Neuronal stem cell (in vitro differentiated cells): ENCODE data around the gene C16orf87.
A peak's percentile ranks its signal among the peaks of the same experiment; 100 is the strongest.

ENCODE experiments used
- DNase-seq: peaks from one replicate; pipeline ENCODE4 v3.0.0-alpha.2; 2013; ENCODE audit warnings: low spot score
- H2AFZ ChIP-seq: one replicate; pipeline ENCODE4 v1.6.1; 2013; ENCODE audit warnings: mild to moderate bottlenecking, low read length, inconsistent platforms
- H2AK5ac ChIP-seq: 2 replicates; pipeline ENCODE4 v1.6.1; 2013; ENCODE audit warnings: low read depth, mild to moderate bottlenecking, inconsistent platforms, low read length, moderate library complexity, mixed read lengths
- H2BK120ac ChIP-seq: 2 replicates; pipeline ENCODE4 v1.6.1; 2013; ENCODE audit warnings: low read depth, mild to moderate bottlenecking, inconsistent platforms, low read length, moderate library complexity, mixed read lengths
- H2BK12ac ChIP-seq: one replicate; pipeline ENCODE4 v1.6.1; 2013; ENCODE audit warnings: low read length, inconsistent platforms
- H2BK15ac ChIP-seq: 2 replicates; pipeline ENCODE4 v1.6.1; 2013; ENCODE audit warnings: mild to moderate bottlenecking, low read length, inconsistent platforms, mixed read lengths
- H2BK5ac ChIP-seq: one replicate; pipeline ENCODE4 v1.6.1; 2013; ENCODE audit warnings: inconsistent platforms, mild to moderate bottlenecking, low read length, moderate library complexity
- H3K14ac ChIP-seq: one replicate; pipeline ENCODE4 v1.6.1; 2013; ENCODE audit warnings: low read length, inconsistent platforms
- H3K18ac ChIP-seq: 2 replicates; pipeline ENCODE4 v1.6.1; 2013; ENCODE audit warnings: low read length, inconsistent platforms
- H3K23ac ChIP-seq: 2 replicates; pipeline ENCODE4 v1.6.1; 2013; ENCODE audit warnings: low read depth, mild to moderate bottlenecking, mixed read lengths, low read length, inconsistent platforms; ENCODE audit not compliant: poor library complexity
- H3K27ac ChIP-seq: replicated peaks from 3 replicates; pipeline ENCODE4 v1.5.1; 2013; ENCODE audit warnings: low read length, inconsistent platforms
- H3K27me3 ChIP-seq, 3 experiments: 2 replicates each; pipeline ENCODE4 v1.6.1; 2013; ENCODE audit warnings: low read length in 3 of 3, mild to moderate bottlenecking in 2 of 3, inconsistent platforms in 1 of 3, low read depth in 1 of 3, mixed read lengths in 1 of 3, moderate library complexity in 1 of 3; ENCODE audit not compliant: control insufficient read depth in 3 of 3, insufficient read depth in 3 of 3
- H3K36me3 ChIP-seq, 2 donors: replicated peaks in 1 of 2; 2 replicates each; pipeline ENCODE4 v1.6.1; 2013; ENCODE audit warnings: low read length in 2 of 2; ENCODE audit not compliant: control insufficient read depth in 2 of 2, insufficient read depth in 2 of 2
- H3K4ac ChIP-seq: 2 replicates; pipeline ENCODE4 v1.6.1; 2013; ENCODE audit warnings: inconsistent platforms, mild to moderate bottlenecking, low read length, moderate library complexity
- H3K4me1 ChIP-seq, 2 donors: 1 replicate in 1 of 2; 2 replicates in 1 of 2; pipeline ENCODE4 v1.6.1; 2013; ENCODE audit warnings: low read length in 2 of 2, low read depth in 1 of 2; ENCODE audit not compliant: control insufficient read depth in 2 of 2, insufficient read depth in 1 of 2
- H3K4me2 ChIP-seq: one replicate; pipeline ENCODE4 v1.6.1; 2013; ENCODE audit warnings: mild to moderate bottlenecking, low read length, inconsistent platforms; ENCODE audit not compliant: insufficient read depth, poor library complexity, severe bottlenecking
- H3K4me3 ChIP-seq, 2 donors: 2 replicates each; pipeline ENCODE4 v1.5.1; 2013; ENCODE audit warnings: low read length in 2 of 2, mild to moderate bottlenecking in 2 of 2, inconsistent platforms in 1 of 2, moderate library complexity in 1 of 2
- H3K79me1 ChIP-seq: one replicate; pipeline ENCODE4 v1.6.1; 2013; ENCODE audit warnings: low read depth, mild to moderate bottlenecking, inconsistent platforms, low read length, moderate library complexity
- H3K9ac ChIP-seq: one replicate; pipeline ENCODE4 v1.6.1; 2013; ENCODE audit warnings: mild to moderate bottlenecking, low read depth, low read length, inconsistent platforms; ENCODE audit not compliant: poor library complexity
- H3K9me3 ChIP-seq, 2 donors: replicated peaks in 1 of 2; 2 replicates each; pipeline versions ENCODE3 to v1.6.1; 2013; ENCODE audit warnings: low read length in 2 of 2, mild to moderate bottlenecking in 2 of 2, inconsistent platforms in 1 of 2, low read depth in 1 of 2, mixed read lengths in 1 of 2, moderate library complexity in 1 of 2; ENCODE audit not compliant: control insufficient read depth in 2 of 2, insufficient read depth in 1 of 2
- H4K8ac ChIP-seq: one replicate; pipeline ENCODE4 v1.6.1; 2013; ENCODE audit warnings: low read depth, mild to moderate bottlenecking, inconsistent platforms, low read length, moderate library complexity
- H4K91ac ChIP-seq: one replicate; pipeline ENCODE4 v1.6.1; 2013; ENCODE audit warnings: low read length, low read depth, mild to moderate bottlenecking, inconsistent platforms; ENCODE audit not compliant: poor library complexity
- WGBS, 2 donors: extraction: QIAGEN DNeasy Blood & Tissue Kit; methylation state at CpG; one replicate each; pipeline ENCODE4 v1.1.7; 2013; ENCODE audit warnings: missing lambda C conversion rate in 2 of 2, mixed read lengths in 1 of 2; ENCODE audit not compliant: insufficient read length in 2 of 2, insufficient replicate concordance in 1 of 2; ENCODE audit errors: extremely low coverage in 2 of 2; 5-methylcytosine and 5-hydroxymethylcytosine counted together

C16orf87 gene

DNA sequence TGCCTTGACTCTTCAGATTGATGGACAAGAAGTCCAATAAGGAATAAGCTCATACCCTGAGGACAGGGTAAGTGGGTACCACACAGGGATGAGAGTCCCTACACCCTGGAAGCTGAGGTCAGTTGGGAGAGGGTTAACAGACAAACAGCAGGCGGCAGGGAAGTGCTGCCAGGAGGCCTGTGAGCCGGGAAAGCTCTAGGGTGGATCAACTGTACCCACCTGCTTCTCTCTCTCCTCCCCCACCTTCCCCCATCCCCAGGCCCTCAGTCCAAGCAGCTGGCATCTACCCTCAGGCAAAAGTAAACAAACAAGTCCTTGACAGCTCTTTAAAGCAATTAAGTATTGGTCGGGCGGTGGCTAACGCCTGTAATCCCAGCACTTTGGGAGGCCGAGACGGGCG is 62.2 kb downstream of the C16orf87 start:
- Histone ChIP-seq H3K4me2 (no peak overlapping the region), H3K23ac (no peak overlapping the region), H4K8ac (no peak overlapping the region), H2AK5ac (no peak overlapping the region), H3K4ac (no peak overlapping the region), H3K14ac (no peak overlapping the region), H3K9ac (no peak overlapping the region), H2BK120ac (no peak overlapping the region), H3K27me3 (no peaks in the 10 kb centered on the region), H2BK12ac (no peak overlapping the region), H3K4me3 (no peak overlapping the region), H3K9me3 (no peaks in the 10 kb centered on the region), H2BK5ac (no peak overlapping the region), H4K91ac (no peak overlapping the region), H2AFZ (no peak overlapping the region), H3K18ac (no peak overlapping the region), H3K27ac (no peak overlapping the region), H2BK15ac (no peak overlapping the region), H3K79me1 (no peaks in the 10 kb centered on the region), H3K4me1 (no peaks in the 10 kb centered on the region), H3K36me3 (no peaks in the 10 kb centered on the region)
- WGBS, 2 donors = no CpG with 5 or more reads among the region's 8 CpGs
- no peak for DNase-seq

DNA sequence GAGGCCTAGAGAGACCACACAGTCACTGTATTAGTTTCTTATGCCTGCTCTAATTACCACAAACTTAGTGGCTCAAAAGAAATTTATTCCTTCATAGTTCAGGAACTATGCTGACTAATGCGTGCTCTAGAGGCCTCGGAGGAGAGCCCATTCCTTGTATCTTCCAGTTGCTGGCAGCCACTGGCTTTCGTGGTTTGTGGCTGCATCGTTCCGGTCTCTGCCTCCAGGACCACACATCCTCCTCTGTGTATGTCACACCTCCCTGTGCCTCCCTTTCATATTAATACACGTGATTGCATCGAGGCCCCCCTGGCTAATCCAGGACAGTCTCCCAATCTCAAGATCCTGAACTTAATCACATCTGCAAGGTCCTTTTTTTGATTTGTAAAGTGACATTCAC is 65.9 kb downstream of the C16orf87 start:
- no peak overlapping the region for H3K23ac ChIP-seq
- DNase-seq = no peak

DNA sequence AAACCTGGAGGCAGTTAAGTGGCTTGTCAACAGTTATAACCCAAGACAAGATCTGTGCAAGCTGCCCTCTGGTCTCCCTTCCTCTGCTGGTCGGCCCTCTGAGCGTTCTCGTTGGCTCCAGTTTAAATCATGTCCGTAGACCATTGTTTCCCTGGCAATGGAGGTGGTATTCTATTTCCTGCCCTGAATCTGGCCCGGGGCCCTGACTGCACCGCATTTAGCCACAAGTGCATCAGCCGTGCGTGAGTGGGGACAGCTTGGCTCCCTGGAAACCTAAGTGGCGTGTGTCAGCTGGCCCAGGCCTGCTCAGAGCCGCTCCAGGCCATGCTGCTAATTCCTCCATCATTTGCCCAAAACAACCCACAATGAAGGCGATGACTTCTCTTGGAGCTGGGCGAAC is 67.8 kb downstream of the C16orf87 start:
- no peak overlapping the region for H2BK12ac ChIP-seq
- no peaks in the 10 kb centered on the region for H3K27me3 ChIP-seq
- H2BK5ac ChIP-seq = no peak overlapping the region

More for the DNA sequence above, 65.9 kb downstream of the C16orf87 start:
- H3K9me3 ChIP-seq = no peaks in the 10 kb centered on the region
- no peak overlapping the region for H3K27ac ChIP-seq
- H3K9ac ChIP-seq = no peak overlapping the region
- H3K36me3 ChIP-seq = no peaks in the 10 kb centered on the region
- no peak overlapping the region for H2AK5ac ChIP-seq
- no peak overlapping the region for H2AFZ ChIP-seq
- no peak overlapping the region for H3K14ac ChIP-seq
- no peak overlapping the region for H3K18ac ChIP-seq
- H3K4me3 ChIP-seq = no peak overlapping the region
- H2BK12ac ChIP-seq = no peak overlapping the region
- H3K27me3 ChIP-seq = no peaks in the 10 kb centered on the region
- no peak overlapping the region for H4K91ac ChIP-seq
- H2BK5ac ChIP-seq = no peak overlapping the region
- no peak overlapping the region for H3K4ac ChIP-seq
- H3K4me2 ChIP-seq = no peak overlapping the region
- H2BK120ac ChIP-seq = no peak overlapping the region
- H4K8ac ChIP-seq = no peak overlapping the region
- no peaks in the 10 kb centered on the region for H3K4me1 ChIP-seq
- no peak overlapping the region for H2BK15ac ChIP-seq
- no CpG with 5 or more reads among the region's 7 CpGs for WGBS, 2 donors
- no peaks in the 10 kb centered on the region for H3K79me1 ChIP-seq

DNA sequence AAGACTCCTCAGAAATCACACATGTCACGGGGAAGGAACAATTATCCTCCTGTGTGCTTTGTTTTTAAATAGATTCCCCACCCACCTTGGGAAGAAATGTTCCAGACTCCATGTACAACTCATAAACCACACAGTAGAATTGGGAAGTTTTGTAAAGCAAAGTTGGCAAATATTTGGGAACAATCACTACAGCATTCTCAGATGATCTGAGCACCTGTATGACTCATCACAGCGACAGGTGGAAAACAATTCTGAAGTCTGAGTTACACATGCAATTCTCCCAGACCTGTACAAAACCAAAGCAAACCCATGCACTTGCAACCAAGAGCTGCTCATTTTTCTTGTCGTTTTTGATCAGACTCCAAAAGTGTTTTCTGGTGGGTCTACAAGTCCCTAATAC is 68.4 kb downstream of the C16orf87 start:
- H3K4me3 ChIP-seq = no peak overlapping the region
- no peak overlapping the region for H2BK15ac ChIP-seq
- H3K9me3 ChIP-seq = no peaks in the 10 kb centered on the region
- H4K91ac ChIP-seq = no peak overlapping the region
- WGBS, 2 donors = no CpG with 5 or more reads among the region's 3 CpGs
- H3K4me2 ChIP-seq = no peak overlapping the region
- no peak overlapping the region for H3K14ac ChIP-seq
- DNase-seq = no peak
- no peak overlapping the region for H2BK12ac ChIP-seq
- no peaks in the 10 kb centered on the region for H3K36me3 ChIP-seq
- H2AFZ ChIP-seq = peak overlapping the region; percentile 78
- H2BK5ac ChIP-seq = no peak overlapping the region
- no peak overlapping the region for H3K9ac ChIP-seq
- H2BK120ac ChIP-seq = no peak overlapping the region
- no peaks in the 10 kb centered on the region for H3K79me1 ChIP-seq
- H3K27me3 ChIP-seq = no peaks in the 10 kb centered on the region
- no peak overlapping the region for H3K23ac ChIP-seq
- H3K18ac ChIP-seq = no peak overlapping the region
- H3K27ac ChIP-seq = no peak overlapping the region
- H2AK5ac ChIP-seq = no peak overlapping the region
- H3K4ac ChIP-seq = no peak overlapping the region
- H4K8ac ChIP-seq = no peak overlapping the region
- H3K4me1 ChIP-seq = peaks cover 3 to 4% of the 10 kb centered on the region in 2 donors

More for the DNA sequence above, 67.8 kb downstream of the C16orf87 start:
- no peak overlapping the region for H2BK120ac ChIP-seq
- H3K36me3 ChIP-seq = no peaks in the 10 kb centered on the region
- WGBS, 2 donors = no CpG with 5 or more reads among the region's 12 CpGs
- no peak overlapping the region for H3K18ac ChIP-seq
- H2AFZ ChIP-seq = peak overlapping the region; percentile 78
- no peak overlapping the region for H2AK5ac ChIP-seq
- no peak overlapping the region for H3K27ac ChIP-seq
- no peak overlapping the region for H3K14ac ChIP-seq
- H3K4me1 ChIP-seq = peaks cover 0 to 1% of the 10 kb centered on the region in 2 donors
- no peaks in the 10 kb centered on the region for H3K9me3 ChIP-seq
- H3K9ac ChIP-seq = no peak overlapping the region
- no peak overlapping the region for H4K8ac ChIP-seq
- DNase-seq = no peak
- H3K4me3 ChIP-seq = no peak overlapping the region
- no peak overlapping the region for H4K91ac ChIP-seq
- no peak overlapping the region for H2BK15ac ChIP-seq
- H3K4me2 ChIP-seq = no peak overlapping the region
- H3K4ac ChIP-seq = no peak overlapping the region
- no peaks in the 10 kb centered on the region for H3K79me1 ChIP-seq
- no peak overlapping the region for H3K23ac ChIP-seq
